GM18907 (cell line): ENCODE results near the gene EOLA1.
"Not testable (repeated sequence)": the region's sequence is repeated elsewhere in the genome, so short reads cannot be mapped to it uniquely, and the experiment has no call there.

ENCODE experiments used
- ATAC-seq: cut with Tn5 transposase; IDR thresholded peaks from one replicate; pipeline ENCODE4 v1.9.1; 2021; ENCODE audit warnings: mild to moderate bottlenecking, moderate library complexity; ENCODE audit not compliant: unreplicated experiment

EOLA1 gene

GRCh38 chrX:149513825-149514428 lies 26.9 kb upstream of the EOLA1 start:
- no peak for ATAC-seq

DNA sequence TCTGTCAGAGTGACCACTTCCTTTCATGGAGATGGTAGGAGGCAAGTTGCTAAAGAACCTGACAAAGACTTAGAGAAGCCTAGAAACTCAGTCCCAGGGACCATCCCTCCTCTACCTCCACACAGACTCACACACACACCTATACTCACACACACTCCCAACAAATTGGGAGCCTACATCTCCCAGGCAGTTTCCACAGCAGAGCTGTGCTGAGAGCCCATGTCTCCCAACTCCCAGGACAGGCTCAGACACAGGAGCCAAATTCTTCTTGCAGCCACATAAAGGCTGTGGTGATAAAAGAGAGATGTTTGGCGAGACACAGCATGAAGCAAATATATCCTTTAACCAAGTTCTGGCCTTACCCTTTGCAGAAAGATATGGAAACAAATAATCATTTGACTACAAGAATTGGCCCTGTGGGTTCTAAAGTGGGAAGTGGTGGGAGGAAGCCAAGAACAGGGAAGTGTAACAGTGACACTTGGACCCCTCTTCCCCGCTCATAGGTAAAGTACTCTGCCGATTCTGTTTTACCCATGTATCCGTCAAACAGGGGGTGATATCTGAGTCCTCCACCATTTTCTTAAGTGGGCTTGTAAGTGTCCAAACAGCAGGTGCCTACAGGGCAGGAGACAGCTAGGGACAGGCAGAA lies 24.7 kb upstream of the EOLA1 start:
- no peak for ATAC-seq

DNA sequence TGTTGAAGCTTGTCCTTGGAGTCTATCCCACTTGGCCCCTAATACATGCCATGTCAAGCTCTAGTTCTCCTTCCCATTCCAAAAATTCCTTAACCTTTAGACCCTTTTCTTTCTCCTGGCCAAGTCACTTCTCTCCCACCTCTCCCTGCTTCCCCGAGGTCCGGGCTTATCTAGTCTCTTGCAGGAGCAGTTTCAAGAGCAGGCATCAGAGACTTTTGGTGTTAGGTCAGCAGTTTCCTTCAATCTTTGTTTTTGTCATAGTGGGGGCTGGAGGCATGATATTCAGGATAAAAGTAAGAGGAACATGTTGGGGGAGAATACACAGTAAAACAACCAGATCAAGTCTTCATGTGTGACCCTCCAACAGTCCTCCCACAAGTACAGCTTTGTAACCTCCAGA lies 24.2 kb upstream of the EOLA1 start:
- ATAC-seq: no peak

GRCh38 chrX:149517308-149517707 lies 23.5 kb upstream of the EOLA1 start:
- no peak for ATAC-seq

DNA sequence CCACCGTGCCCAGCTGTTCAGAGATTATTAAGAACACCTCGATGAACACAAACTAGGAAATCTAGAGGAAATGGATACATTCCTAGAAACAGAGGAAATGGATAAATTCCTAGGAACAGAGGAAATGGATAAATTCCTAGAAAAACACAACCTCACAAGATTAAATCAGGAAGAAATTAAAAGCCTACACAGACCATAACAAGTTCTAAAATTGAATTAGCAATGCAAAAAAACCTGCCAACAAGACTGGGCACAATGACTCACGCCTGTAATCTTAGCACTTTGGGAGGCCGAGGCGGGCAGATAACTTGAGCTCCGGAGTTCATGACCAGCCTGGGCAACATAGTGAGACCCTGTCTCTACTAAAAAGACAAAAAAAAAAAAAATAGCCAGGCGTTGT lies 22.6 kb upstream of the EOLA1 start:
- no peak for ATAC-seq

DNA sequence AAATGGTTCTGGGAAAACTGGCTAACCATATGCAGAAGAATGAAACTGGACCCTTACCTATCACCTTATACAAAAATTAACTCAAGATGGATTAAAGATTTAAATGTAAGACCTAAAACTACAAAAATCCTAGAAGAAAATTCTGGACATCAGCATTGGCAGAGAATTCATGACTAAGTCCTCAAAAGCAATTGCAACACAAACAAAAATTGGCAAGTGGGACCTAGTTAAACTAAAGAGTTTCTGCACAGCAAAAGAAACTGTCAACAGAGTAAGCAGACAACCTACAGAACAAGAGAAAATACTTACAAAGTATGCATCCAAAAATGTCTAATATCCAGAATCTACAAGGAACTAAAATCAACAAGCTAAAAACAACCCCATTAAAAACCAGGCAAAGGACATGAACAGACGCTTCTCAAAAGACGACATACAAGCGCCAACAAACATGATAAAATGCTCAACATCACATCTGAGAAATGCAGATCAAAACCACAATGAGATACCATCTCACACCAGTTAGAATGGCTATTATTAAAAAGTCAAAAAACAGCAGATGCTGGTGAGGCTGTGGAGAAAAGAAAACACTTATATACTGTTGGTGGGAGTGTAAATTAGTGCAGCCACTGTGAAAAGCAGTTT lies 20.1 kb upstream of the EOLA1 start:
- ATAC-seq: not testable (repeated sequence)

DNA sequence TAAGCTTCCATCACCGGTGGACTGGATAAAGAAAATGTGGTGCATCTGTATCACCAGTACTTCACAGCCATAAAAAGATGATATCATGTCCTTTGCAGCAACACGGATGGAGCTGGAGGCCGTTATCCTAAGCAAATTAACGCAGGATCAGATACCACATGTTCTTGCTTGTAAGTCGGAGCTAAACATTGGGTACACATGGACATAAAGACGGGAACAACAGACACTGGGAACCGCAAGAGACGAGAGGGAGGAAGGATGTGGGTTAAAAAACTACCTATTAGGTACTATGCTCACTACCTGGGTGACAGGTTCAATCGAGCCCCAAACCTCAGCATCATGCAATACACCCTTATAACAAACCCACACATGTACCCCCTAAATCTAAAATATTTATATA lies 19.4 kb upstream of the EOLA1 start:
- no peak for ATAC-seq

DNA sequence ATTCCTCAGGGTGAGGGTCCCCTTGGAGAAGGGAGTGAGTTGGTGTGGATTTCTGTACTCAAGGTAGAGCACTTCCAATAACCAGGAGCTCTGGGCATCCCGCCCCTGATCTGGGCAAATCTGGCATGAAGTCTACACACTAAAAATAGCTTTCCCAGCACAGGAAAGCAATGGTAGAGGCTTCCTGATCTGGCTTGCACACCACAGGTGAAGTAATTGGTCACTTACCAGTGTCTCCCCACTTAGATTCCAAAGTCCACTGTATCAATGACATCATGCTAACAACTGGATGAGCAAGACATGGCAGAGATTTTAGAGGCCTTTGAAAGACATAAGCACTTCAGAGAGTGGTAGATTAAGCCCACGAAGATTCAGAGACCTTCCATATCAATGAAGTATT lies 17.9 kb upstream of the EOLA1 start:
- no peak for ATAC-seq

DNA sequence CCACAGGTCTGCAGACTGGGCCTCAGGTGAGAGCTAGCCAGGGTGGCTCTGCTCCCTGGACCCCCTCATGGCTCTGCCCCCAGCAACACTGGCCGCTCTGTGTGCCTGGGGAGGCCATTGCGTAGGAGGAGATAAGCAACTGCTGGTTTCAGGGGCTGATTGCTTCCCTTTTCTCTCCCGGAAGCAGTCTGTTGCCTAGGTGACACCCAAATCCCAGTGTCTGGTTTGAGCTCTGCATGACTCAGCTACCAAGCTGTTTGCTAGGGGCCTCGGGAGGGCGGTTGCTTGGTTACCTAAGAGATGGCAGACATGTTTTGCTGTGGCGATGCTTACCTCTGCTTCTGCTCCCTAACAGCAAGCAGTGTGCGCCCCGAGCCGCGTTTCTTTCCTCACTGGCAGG lies 15.4 kb upstream of the EOLA1 start:
- ATAC-seq: peak; percentile 94

DNA sequence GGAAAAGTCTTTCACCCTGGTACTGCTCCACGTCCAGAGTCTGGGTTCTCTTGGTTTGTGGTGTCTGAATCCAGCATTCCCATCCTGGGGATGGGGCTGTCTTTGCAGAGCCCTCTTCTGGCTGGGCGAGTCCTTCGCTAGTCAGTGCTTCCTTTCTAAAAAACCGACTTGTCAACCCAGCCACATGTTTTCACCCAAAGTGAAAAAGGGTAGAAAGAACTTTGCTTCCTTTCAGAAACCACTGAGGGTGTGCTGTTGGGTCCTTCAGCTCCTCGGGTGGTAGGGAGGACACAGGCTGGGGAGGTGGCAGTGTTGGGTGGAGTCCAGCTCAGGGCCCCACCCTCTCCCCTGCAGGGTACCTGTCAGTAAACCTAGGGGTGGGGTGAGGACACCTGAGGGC lies 14.9 kb upstream of the EOLA1 start:
- peak; percentile 55 for ATAC-seq

- ATAC-seq: not testable (repeated sequence)
Observed at GRCh38 chrX:149526318-149527033, 14.3 kb upstream of the EOLA1 start.

DNA sequence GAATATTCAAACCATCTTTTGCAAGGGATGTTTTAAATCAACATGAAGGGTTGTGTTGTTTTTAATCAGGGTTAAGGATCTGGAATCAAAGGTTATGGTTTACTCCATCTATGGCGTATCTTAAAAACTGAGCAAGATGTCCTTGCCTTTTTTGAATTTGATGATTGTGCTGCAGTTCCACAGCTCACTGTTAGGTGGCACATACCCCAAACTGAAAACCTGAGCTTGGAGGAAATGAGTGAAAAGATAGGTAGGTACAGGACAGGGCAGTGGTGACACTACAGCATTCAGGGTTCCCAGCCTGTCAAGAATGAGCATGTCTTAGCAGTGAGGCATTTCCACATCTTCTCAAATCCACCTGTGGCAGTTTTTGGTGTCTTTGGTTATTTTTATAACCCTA lies 13.1 kb upstream of the EOLA1 start:
- no peak for ATAC-seq

DNA sequence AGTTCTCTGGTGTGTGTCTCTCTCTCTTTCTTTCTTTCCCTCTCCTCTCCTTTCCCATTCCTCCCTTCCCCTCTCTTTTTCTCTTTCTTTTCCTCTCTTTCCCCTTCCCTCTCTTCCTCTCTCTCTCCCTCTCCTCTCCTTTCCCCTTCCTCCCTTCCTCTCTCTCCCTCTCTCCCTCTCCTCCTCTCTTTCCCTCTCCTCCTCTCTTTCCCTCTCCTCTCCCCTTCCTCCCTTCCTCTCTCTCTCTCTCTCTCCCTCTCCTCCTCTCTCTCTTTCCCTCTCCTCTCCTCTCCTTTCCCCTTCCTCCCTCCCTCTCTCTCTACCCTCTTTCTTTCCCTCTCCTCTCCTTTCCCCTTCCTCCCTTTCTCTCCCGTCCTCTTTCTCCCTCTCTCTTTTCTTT lies 12.4 kb upstream of the EOLA1 start:
- ATAC-seq: no peak

GRCh38 chrX:149531599-149531998 lies 9.2 kb upstream of the EOLA1 start:
- peak; percentile 64 for ATAC-seq

- ATAC-seq: not testable (repeated sequence)
Observed at GRCh38 chrX:149532868-149533267, 7.9 kb upstream of the EOLA1 start.

DNA sequence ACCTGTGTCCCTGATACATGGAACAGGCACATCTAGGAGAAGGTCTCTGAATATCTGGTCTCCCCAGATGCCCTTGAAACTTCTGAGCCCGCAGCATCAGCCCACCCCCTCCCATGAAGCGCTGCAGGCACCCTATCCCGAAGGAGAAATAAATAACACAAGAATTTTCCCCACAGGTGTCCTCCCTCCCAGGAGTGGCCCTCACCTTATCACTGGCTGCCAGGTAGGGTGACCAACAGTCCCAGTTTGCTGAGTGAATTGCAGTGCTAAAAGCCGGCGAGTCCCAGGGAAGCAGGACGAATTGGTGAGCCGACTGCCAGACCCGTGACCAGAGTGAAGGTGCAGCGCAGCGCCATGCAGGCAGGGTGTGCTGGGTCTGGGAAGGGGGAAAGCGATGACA lies 6.8 kb upstream of the EOLA1 start:
- ATAC-seq: not testable (repeated sequence)

GRCh38 chrX:149534926-149535602 lies 5.7 kb upstream of the EOLA1 start:
- not testable (repeated sequence) for ATAC-seq

DNA sequence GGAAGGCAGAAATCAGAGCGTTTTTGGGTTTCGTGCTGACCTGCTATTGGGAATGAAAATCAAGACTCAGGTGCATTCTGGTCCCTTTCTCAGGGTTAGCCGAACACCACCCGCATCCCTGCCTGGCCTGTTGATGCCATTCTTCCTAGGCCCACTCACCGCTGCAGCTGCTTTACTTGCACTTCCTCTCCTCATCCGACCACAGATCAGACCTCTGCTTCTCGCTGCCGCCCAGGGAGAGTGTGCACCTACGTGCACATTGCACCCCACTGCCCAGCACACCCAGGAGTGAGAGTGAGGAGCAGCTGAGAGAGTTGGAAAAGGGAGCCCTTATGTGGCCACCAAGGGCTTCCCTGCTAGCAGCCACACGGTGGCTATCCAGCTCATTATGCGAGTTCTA lies 3.3 kb upstream of the EOLA1 start:
- not testable (repeated sequence) for ATAC-seq

DNA sequence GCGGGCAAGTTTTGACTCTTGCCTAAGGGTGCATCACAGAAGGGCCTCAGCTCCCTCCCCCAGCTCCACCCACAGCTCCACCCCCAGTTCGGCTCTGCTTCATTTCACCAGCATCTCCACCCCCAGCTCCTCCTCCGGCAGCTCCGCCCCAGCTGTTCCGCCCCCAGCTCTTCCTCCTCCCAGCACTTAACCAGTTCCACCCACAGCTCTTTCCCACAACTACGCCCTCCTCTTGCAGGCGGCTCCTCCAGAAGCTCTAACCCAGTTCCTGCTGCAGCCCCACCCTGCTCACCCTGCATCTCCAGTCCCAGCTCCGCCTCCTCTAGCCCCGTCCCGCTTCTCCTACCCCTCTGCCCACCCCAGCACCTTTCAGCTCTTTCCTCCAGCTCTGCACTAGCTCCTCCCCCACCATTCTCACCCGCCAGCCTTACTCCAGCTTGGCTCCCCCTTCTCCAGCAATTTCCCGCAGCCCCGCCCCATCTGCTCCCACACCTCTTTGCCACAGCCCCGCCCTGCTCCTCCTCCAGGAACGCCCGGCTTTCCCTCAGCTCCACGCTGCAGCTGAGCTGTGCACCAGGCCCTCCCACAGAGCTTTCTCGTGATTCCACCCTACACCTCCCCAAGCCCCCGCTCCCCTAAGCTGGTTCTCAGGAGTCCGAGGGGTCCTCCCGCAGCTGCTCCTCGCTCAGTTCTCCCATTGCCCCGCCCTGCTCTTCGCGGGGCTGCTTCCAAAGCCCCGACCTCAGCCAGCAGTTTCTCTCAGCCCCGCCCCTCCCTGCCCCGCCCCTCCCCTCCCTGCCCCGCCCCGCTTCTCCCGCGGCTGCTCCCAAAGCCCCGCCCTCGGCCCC lies 1.3 kb upstream of the EOLA1 start:
- ATAC-seq: peak; percentile 54

GRCh38 chrX:149540131-149540620 lies 636 bp upstream of the EOLA1 start:
- ATAC-seq: peak; percentile 17
